OCI-LY3 (cell line): ENCODE data around the gene ARHGAP23.

Experiments used
- CTCF ChIP-seq: fragments of 200-600, 300-600 bp; sonication (generic); IDR thresholded peaks from 2 replicates; pipeline ENCODE4 v1.5.1; 2014; ENCODE audit warnings: antibody characterized with exemption, low read length, low read depth
- EZH2phosphoT487 ChIP-seq: fragments of 200-600 bp; shearing (Covaris generic); IDR thresholded peaks from 2 replicates; pipeline ENCODE4 v1.6.1; 2018; ENCODE audit warnings: antibody characterized with exemption, mixed run types, low read depth

- TF ChIP-seq CTCF: no peak
- no peak for TF ChIP-seq EZH2phosphoT487
Observed at GRCh38 chr17:38451840-38452529, 23.7 kb downstream of the ARHGAP23 start.
